LoVo (cell line): Measurements from ENCODE around the gene C3orf62.

ENCODE experiments used
- DNase-seq: peaks from one replicate; pipeline ENCODE4 v3.0.0-alpha.2; 2016; ENCODE audit warnings: low spot score

Gene C3orf62

DNA sequence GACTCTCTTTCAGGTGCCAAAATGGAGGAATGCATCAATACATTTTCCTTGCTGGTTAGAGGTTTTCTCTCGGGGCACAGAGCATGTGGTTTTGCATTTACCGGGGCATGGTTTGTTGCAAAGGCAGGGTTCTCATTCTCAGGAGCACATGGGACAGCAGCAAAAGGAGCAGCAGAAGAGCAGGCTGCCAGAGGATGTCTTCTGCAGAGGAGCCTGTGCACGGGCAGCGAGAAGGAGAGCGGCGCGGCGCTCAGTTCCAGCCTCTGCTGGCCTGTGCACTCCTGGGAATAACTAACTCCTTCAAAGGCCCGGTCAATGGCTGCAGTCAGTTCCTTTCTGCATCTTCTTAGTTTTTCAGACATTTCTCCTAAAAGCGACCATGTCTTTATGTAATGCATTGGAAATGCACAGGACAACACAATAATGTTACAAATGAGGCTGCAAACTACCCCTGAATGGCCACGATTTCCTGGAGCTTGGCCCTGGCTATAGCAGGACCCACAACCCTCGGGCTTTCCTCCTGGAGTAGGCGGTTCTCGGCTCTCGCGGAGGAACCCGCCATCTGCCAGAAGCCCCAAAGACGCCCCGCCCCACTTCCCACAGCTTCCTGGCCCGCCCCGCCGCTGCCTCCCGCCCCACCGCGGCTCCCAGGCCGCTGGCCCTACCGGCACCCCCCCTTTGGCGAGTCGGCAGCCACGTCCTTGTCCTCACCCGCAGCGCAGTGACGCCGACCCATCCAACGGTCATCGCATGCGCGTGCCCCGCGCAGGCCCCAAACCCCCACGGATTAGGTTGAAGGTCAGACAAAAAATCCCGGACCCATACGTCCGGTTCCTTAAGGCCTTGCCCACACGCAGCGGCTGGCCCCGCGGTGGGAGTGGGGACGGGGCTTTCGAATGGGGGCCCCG, at the start of gene C3orf62:
Gene C3orf62, minus strand, starts transcription at position 758 of the 908 bp plus-strand sequence. Its CDS starts 360 bp downstream, at position 398.
- DNase-seq = no peak

DNA sequence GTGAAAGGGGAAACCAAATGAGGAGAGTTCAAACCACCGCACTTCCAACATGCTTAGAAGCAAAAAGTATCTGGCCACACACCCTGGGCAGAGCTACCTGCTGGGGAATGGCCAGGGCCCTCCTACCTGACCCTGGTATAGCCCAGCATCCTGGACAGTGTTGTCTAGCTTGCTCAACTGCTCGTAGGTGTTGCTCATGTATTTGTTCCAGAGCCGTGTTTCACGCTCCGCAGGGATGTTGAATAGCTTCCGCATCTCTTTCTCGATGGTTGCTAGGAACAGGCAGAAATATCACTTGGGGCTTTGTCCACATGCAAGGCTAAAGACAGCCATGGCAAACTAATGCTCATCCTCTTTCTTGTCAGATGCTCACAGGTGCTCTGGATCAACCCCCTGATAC, 47.7 kb upstream of the C3orf62 start:
- no peak for DNase-seq

DNA sequence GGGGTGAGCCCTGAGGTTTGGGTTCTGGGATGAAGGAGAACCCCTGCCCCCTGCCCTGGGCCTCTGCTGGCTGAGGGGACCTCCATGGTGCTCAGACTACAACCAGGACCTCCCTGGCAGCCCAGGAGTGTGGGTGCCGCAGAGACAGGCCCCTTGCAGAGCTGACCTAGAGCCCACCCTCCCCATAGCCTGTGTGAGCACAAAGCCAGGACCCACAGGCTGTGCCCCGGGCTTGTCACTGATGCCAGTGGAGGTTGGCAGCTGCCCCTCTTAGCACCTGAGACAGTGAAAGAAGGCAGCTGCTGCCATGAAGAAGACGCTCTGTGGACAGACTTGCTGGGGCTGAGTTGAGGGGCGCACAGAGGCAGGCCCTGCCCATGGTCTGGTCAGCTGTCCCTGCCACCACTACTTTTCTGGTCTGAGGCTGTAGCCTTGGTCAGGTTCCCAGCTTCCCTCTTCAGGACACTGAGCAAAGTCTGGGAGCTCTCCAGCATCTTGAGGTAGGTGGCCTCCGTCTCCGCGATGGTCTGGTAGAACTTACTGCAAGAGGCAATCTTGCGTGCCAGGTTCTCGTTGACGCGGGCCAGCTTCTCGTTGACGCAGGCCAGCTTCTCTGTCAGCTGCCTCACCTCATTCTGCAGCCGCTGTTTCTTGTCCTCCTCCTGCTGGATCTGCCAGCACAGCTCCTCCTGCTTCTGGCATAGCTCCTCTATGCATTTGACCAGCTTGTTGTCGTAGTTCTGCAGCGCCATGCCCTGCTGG, 39.8 kb upstream of the C3orf62 start:
- DNase-seq = no peak

DNA sequence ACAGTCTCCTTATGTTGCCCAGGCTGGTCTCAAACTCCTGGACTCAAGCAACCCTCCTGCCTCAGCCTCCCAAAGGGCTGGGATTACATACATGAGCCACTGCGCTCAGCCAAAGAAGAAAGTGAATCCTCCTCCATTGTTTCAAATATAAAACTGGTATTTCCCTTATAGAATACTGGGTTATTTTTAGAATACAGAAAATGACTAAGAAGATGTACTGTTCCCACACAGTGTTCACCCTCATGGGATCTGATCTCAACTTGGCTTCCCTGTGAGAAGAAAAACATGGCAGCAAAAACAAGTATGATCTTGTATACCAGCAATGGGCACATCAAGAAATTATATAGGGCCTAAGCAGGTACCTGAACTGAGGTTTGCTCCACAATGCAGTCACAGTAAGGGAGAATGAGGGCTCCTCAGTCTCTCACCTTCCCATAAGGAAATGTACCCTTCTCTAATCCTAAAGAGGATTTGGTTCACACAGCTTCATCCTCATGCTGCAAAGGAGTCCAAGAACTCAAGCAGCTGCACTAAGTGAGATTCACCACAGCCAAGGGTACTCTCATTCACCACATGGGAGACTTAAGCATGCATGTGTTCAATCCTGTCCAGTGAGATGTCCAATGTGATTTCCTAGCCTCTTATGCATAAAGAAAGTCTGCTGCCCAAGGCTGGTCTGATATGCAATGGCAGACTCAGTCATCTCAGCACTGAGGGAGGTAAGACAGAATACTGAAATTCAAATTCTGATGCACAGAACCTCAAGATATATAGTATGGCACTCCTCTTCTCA, 37.1 kb upstream of the C3orf62 start:
- DNase-seq = no peak

DNA sequence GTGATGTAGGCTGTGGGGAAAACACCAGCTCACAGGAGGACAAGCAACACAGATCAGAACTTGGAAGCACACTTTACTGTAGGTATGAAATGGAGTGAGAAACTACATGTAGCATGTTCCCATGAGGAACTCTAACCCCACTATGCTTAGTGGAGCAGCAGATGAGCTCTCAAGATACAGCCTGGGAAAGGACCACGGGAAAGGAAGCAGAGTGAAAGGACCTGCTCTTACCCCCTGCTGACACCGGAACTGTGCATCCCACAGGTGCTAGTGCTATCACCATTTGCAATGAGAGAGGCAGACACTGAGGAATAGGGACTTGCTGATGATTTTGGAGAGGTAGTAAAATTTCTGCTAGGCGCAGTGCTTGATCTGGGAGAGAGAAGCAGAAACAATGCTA, 34.3 kb upstream of the C3orf62 start:
- DNase-seq = no peak

DNA sequence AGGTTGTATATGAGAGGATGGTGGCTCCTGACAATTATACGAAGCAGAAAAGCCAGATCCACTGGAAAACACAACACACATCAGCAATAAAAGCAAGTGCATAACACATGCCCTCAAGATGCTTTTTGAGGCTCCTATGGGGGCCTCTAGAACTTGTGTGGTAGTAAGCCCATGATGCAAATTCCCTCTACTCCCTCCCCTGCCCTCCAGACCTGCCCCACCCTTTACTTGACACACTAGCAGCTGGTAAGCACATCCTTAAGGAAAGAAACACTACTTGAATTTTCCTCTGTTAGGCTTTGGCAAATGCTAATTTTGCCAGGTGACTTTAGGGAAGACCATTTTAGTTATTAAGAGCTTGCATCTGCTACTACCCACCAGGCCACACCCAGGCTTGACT, 33.6 kb upstream of the C3orf62 start:
- no peak for DNase-seq

DNA sequence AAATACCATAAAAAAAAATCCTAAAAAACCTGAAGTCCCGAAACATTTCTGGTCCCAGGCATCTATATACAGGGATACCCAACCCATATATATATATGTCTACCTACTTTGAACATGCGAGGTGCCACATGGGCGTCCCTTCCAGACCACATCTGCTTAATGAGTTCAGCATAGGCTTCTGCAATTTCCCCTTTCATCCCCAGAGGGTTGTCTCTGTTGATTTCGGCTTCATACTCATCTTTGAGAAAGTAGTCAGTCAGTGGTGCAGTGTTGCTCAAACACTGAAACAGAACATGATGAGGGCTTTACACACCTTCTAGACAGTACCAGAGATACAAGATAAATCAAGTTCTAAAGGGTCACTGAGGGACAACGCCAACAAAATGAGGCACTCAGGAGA, 28.6 kb upstream of the C3orf62 start:
- no peak for DNase-seq

DNA sequence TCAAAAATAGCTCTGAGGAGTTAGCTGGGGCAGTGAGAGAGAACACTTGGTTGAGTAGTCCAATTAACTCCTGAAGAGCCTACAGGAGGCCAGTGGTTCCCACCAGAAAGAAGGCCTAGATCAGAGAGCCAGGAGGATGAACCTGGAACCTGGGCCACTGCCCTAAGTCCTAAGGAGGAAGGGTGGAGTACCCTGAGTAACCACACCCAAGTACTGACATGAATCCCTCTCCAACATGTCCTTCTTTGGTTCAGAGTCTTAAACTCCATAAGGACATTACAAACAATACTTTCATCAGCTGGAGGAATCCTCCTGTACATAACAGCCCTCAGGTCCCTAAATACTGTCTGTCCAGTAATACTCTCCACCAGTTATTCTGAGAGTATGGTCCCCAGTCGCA, 25.6 kb upstream of the C3orf62 start:
- DNase-seq = no peak

DNA sequence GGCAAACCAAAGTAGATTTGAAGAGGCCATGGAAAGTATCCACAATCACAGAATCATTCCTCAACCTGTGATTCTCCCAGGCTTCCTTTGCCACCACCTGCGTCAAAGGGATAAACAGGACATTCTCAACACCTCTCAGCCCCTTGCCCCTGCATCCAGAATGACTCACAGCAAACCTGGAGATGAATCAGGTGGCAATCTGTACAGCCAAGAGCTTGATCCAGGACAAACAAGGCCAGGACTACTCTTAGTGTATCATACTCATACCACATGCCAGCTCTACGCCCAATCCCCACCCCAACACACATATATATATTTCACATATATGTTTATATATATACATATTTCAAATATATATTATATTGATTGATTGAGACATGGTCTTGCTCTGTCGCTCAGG, 23.6 kb upstream of the C3orf62 start:
- DNase-seq = no peak

DNA sequence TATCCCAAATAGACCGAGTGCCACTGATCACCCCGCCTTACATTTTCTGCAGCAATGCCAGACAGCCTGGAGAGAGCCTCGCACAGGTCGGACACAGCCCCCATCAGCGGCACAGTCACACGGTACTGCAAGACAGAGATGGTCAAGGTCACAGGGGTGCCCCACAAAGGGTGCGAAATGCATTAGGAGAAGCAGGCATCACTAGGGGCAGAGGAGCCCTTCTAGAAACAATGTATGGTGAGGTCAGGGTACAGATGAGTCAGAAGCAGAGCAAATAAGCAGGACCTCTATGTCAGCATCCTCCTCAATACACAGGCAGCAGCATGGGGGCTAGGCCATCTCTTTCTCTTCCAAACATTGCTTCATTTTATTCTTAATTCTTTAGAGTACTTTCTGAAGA, 21.5 kb upstream of the C3orf62 start:
- no peak for DNase-seq

DNA sequence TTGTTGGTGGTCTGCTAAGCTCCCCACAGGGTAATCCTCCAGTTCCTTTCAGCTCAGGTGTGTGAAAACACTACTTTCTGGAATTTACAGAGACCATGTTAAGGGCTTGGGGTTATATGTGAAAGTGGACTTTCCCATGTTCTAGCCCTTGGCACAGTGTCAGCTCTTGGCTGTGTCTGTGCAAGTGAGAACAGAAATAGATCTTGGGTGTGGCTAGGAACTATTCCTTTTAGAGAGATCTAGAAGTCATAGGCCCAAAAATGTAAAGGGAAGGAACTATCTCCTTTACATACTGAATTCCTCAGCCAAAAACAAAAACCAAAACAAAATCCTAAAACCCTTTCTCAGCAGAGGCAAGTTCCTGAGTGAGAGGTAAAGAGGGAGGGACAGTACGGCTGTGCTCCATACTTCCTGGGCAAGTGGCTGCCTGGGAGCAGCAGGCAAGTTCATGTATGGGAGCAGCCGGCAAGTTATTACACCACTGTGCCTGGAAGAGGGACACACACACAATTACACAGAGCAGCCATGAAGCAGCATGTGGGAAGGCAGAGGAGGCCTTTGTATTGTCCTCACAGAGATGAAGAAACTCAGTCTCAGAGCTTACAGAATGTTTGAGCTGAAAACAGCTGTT, 19.9 kb upstream of the C3orf62 start:
- no peak for DNase-seq

DNA sequence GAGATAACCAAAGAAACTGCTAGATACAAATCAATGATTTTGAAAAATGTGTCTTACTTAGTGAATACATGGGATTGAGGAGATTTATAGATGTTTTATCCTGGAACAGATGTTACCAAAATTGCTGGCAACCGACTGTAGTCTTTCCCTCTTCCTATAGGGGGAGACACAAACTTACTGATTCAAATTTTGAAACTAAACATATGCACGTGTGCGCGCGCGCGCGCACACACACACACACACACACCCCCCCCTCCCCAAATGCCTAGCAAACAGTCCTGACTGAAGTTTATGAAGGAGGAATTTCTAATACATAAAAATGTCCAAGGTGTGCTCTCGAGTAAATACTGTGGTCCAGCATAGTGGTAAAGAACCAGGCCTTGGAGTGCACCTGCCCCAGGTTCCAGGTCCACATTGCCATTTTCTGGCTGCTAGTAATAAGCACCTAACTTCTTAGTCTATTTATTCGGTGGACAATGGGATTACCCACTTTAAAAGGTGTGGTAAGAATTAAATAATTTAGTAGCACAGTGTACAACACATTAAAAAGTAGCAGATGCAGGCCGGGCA, 18.5 kb upstream of the C3orf62 start:
- peak; percentile 13 for DNase-seq

DNA sequence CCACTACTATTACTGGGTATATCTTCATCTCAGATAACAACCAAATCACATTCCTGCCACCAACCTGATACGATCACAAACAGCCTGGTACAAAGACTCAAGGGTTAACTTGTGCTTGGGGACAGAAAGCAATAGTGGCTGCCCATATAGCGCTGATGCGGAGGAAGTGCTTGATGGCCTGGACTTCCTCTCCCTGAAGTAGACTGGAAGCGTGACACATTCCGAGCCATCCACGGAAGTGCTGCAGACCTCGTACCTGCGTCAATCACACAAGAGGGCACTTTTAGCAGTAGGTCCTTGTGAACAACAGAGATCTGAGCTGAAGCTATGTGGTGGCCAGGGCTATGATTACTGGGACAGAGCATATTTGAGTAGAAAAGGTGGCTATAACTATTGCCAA, 17.3 kb upstream of the C3orf62 start:
- no peak for DNase-seq

DNA sequence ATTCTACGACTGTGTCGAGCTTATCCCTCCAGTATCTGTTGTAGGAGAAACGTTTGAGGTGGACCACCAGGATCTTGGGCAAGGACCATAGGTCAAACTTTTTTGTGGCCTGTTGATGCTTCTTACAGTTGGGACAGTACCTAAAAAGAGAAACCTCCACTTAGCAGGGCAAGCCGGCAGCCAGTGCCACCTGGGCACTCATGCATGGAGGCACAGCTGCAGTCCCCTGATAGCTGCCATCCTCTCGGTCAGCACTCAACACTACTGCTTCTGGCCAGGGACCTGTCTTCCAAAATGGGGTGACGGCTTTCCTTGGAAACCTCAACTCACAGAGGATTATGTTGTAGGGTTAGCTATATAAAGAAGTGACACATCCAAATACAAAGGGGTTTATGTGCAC, 7.0 kb upstream of the C3orf62 start:
- no peak for DNase-seq

DNA sequence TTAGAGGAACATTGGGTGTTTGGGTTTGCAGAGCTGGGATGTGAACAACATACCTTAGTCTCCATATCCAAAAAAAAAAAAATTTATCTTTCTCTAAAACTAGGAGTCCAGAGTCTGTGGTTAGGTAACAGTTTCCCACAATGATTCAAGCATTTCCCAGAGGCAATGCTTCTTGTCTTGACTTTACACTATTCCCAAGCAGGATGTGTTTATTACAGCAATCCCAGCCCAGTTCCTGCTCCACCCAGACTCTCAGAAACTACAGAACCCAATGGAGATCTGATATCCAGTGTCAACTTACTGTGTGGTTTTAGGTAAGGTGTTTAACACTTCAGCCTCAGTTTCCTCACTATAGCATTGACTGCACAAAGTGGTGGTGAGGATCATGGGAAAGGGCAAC, 2.3 kb upstream of the C3orf62 start:
- DNase-seq = no peak

DNA sequence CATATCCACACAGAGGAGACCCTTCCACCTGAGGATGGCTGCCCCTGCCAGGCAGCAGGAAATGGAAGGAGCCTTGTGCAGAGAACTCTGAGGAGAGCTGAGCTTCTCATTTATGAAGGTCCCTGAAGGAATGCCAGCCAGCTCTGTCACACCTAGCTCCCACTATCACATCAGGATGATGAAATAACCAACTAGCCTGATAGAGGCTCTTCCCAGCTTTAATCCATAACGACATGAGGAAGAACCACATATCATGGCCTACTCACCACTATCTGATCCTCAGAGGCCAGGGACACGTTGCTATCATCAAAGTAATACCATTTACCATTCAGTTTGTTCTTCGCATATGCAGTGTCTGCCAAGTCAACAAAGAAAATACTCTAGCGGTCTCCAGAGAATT, 1.5 kb upstream of the C3orf62 start:
- DNase-seq = no peak

DNA sequence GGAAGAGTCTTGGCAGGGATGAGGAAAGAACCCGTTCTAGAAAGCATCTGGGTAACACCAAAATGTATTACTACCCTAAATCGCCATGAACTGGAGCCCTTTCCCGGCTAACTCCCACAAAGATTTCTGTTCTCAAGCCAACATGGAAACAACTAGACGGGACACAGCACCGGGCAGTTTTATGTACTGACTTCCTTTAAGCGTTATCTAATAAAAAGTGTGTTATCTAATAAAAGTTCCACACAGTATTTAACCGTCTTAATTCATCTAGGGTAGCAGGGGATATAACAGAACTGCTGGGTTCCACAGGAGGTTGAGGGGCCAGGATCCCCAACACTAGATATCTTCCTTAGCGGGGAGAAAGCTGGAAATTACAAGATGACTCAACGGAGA, 347 bp upstream of the C3orf62 start:
- DNase-seq = no peak

DNA sequence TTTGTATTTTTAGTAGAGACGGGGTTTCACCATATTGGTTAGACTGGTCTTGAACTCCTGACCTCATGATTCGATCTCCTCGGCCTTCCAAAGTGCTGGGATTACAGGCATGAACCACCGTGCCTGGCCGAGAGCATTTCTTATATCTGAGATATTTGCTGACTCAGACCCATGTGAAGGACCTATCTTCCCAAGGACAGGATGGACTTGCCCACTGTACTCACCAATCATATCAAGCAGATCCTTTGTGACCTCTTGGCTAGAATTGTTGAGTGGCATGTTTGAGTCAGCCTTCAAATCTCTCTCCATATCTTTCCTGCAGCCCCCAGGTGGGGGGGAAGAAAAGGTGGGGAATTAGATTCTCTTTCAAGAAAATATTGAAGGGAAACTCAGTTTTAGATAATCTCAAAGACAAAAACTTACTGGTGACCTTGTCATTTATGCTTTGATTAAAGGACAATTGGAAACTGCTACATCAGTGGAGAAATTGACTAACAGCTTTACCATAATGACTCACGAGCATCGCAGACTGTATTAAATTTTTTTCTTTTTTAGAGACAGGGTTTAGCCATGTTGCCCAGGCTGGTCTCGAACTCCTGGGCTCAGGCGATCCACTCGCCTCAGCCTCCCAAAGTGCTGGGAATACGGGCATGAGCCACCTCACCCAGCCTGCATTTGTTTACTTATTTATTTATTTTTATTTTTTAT, 3.1 kb downstream of the C3orf62 start:
- no peak for DNase-seq

DNA sequence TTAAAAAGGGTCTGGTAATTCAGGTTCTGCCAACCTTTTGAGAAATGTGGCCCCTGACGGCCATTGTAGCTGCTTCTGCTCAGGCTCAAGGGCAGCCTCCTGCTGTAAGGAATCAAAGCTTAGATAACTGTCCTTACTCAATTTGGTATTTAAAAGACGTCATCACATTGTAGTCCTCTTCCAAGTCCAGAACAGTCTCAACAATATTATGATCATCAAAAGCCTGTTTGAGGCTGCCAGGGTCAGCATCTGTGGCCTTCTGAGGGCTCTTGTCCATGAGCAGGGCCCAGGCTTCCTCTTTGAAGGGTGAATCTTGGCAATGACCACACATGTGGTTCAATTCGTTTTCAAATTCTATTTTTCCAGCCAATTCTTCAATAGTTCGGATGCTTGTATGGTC, 6.0 kb downstream of the C3orf62 start:
- DNase-seq = no peak

DNA sequence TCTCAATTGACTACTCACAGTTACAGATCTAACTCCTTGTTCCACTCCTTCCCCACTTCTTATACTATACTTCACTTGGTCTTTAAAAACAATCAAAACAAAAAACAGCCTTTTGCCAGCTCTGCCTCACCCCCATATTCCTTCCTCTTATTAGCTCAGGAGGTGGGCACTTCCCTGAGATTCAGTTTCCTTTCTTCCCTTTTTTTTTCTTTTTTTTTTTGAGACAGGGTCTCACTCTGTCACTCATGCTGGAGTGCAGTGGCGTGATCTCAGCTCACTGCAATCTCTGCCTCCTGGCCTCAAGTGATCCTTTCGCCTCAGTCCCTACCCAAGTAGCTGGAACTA, 6.9 kb downstream of the C3orf62 start:
- DNase-seq = no peak

DNA sequence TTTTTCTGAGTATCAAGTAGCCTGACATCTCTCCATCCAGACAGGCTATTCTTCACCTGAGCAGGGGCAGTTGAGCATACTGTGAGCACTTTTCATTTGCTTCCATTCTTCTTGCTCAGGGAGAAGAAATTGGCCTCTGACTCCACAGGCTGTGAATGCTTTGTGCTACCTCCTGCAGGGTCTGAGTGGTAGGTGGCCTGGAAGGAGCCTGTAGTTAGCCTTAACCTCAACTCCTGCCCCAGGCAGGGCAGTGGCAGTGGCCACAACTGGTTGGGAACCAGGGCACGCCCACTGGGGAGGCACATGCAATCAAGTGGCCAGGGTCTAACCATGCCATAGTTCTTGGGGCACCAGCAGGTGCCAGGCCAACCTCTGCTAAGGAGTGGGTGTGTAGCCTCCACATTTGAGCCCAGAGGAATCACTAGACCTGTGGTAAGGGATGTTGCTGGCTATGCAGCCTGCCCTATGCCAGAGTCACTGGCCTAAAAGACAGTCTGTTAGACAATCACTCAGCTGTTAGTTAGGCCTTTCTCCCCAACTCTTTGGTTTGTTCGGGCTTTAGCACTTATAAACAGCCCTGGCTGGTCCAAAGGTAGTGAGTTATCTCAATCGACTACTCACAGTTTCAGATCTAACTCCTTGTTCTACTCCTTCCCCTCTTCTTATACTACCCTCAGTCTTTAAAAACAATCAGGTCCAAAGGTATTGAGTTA, 7.4 kb downstream of the C3orf62 start:
- DNase-seq = no peak
